ENCODE results near the gene PRKG1. TPM values are rescaled to one million over a fixed set of nuclear protein-coding genes. Genes with fewer than 3 reads are reported as not detected.

PRKG1 gene
- total and polyA plus RNA-seq, 2 of the 8 experiments (the other 6 are each of a cell fraction or from before 2014, with no cell fraction given) = 4.2 to 15.2 TPM

GRCh38 chr10:52343439-52343838 lies 1269.2 kb downstream of the PRKG1 start:
- Histone ChIP-seq H4K91ac (replicated peaks; ENCODE audit: insufficient read length, low read length) (no peak overlapping the region), H2BK20ac (ENCODE audit: low read length) (no peak overlapping the region), H3K9me3 (ENCODE audit: insufficient read depth in 2 of 2, low read depth in 1 of 2, low read length in 1 of 2) (no peaks in the 10 kb centered on the region), H4K5ac (ENCODE audit: insufficient read length, low read depth, low read length) (no peak overlapping the region), H4K20me1 (replicated peaks in 1 of 2; ENCODE audit: control insufficient read depth in 1 of 2, insufficient read depth in 2 of 2, low read length in 2 of 2) (no peaks in the 10 kb centered on the region), H3K36me3 (ENCODE audit: control insufficient read depth in 2 of 4, insufficient read depth in 4 of 4, low read length in 3 of 4) (no peaks in the 10 kb centered on the region), H3K23me2 (ENCODE audit: low read depth, low read length) (no peaks in the 10 kb centered on the region), H2BK15ac (ENCODE audit: low read length) (no peak overlapping the region), H2BK120ac (replicated peaks; ENCODE audit: low read depth, low read length) (no peak overlapping the region), H2AK5ac (ENCODE audit: low read depth, low read length) (no peak overlapping the region), H2BK12ac (ENCODE audit: low read depth, low read length) (no peak overlapping the region), H3K14ac (ENCODE audit: insufficient read length) (no peak overlapping the region), H3K4me3 (ENCODE audit: extremely low read depth in 1 of 4, insufficient read depth in 2 of 4, low read depth in 3 of 4, low read length in 4 of 4) (no peak overlapping the region), H3K18ac (ENCODE audit: extremely low read depth, low read length) (no peak overlapping the region), H3K27ac (ENCODE audit: low read depth, low read length) (no peak overlapping the region), H2BK5ac (ENCODE audit: low read depth, low read length) (no peak overlapping the region), H3K56ac (replicated peaks; ENCODE audit: insufficient read length, low read depth, low read length) (no peak overlapping the region), H2AFZ (ENCODE audit: low read length) (no peak overlapping the region), H3K9ac (replicated peaks in 1 of 4; ENCODE audit: extremely low read depth in 1 of 4, low read depth in 3 of 4, low read length in 3 of 4) (no peak overlapping the region), H3K4ac (replicated peaks; ENCODE audit: insufficient read length, low read depth, low read length) (no peak overlapping the region), H3K79me1 (ENCODE audit: low read depth, low read length) (no peaks in the 10 kb centered on the region), H4K8ac (ENCODE audit: extremely low read depth, insufficient read depth, low read length) (no peak overlapping the region), H3K79me2 (ENCODE audit: control insufficient read depth in 1 of 2, insufficient read depth in 2 of 2, low read length in 2 of 2) (no peaks in the 10 kb centered on the region), H3K23ac (ENCODE audit: insufficient read length) (no peak overlapping the region), H3K4me2 (ENCODE audit: insufficient read depth in 1 of 2, low read depth in 2 of 2, low read length in 2 of 2) (no peak overlapping the region), H3K4me1 (replicated peaks in 1 of 4; ENCODE audit: control insufficient read depth in 3 of 4, insufficient read depth in 4 of 4, low read length in 3 of 4) (no peaks in the 10 kb centered on the region; a peak in 1 of 7 replicates), H3K27me3 (replicated peaks in 1 of 4; ENCODE audit: control insufficient read depth in 3 of 4, extremely low read depth in 1 of 4, insufficient read depth in 3 of 4, low read length in 3 of 4) (no peaks in the 10 kb centered on the region)
- CTCF ChIA-PET (ENCODE audit: partially characterized antibody) = no interaction called here
- FAIRE-seq (no peak), DNase-seq (ENCODE audit: low read depth in 1 of 2, low spot score in 2 of 2) (no peak)
- 86% methylated on average over 4 of the region's 4 CpGs; no CpG with 5 or more reads in 1 of the 2 experiments for WGBS, 2 experiments (ENCODE audit: extremely low coverage in 1 of 2, insufficient coverage in 1 of 2, insufficient read length in 1 of 2, insufficient replicate concordance in 2 of 2, low coverage in 1 of 2, low lambda C conversion rate in 2 of 2, missing lambda C conversion rate in 1 of 2)
- POLR2A ChIA-PET (ENCODE audit: partially characterized antibody) = no interaction called here
- no peak for TF ChIP-seq BRCA1 (IDR thresholded peaks at IDR 0.05; ENCODE audit: low read depth, low read length)
- no peak for TF ChIP-seq CTCF (IDR thresholded peaks at IDR 0.05; ENCODE audit: control extremely low read depth in 1 of 3, insufficient read depth in 1 of 3, low read depth in 1 of 3, low read length in 3 of 3)
- no peak for TF ChIP-seq JUND (IDR thresholded peaks at IDR 0.05; ENCODE audit: low read length)
- peak; percentile 91 for TF ChIP-seq BACH1 (IDR thresholded peaks at IDR 0.05; ENCODE audit: low read length)
- TF ChIP-seq RAD21 (IDR thresholded peaks at IDR 0.05 in 1 of 2, conservative IDR thresholded peaks at IDR 0.05 in 1 of 2; ENCODE audit: low read depth in 2 of 2, low read length in 2 of 2) = no peak
- TF ChIP-seq KDM1A (IDR thresholded peaks at IDR 0.05; ENCODE audit: borderline replicate concordance, low read length) = no peak
- no peak for TF ChIP-seq KDM4A (IDR thresholded peaks at IDR 0.05; ENCODE audit: low read depth, low read length, severe bottlenecking)
- TF ChIP-seq CBX8 (IDR thresholded peaks at IDR 0.05; ENCODE audit: borderline replicate concordance, low read depth, low read length) = no peak
- no peak for TF ChIP-seq MAX (IDR thresholded peaks at IDR 0.05)
- no peak for TF ChIP-seq POLR2AphosphoS5 (IDR thresholded peaks at IDR 0.05; ENCODE audit: low read depth, low read length)
- TF ChIP-seq ZNF274 (IDR thresholded peaks at IDR 0.05; ENCODE audit: borderline replicate concordance, extremely low read depth, low read length) = no peak
- peak; percentile 61; the same call in 1 of the 2 replicates for TF ChIP-seq MAFK (IDR thresholded peaks at IDR 0.05; ENCODE audit: low read depth, low read length)

Data from H1 (cell line).